Fibroblast of gingiva (primary cell): ENCODE measurements around the gene IFNG.
"Not testable (repeated sequence)": the region's sequence is repeated elsewhere in the genome, so short reads cannot be mapped to it uniquely, and the experiment has no call there.

ENCODE experiments used
- DNase-seq: peaks from one replicate; pipeline ENCODE4 v3.0.0-alpha.2; 2011; ENCODE audit warnings: low read depth

IFNG gene

DNA sequence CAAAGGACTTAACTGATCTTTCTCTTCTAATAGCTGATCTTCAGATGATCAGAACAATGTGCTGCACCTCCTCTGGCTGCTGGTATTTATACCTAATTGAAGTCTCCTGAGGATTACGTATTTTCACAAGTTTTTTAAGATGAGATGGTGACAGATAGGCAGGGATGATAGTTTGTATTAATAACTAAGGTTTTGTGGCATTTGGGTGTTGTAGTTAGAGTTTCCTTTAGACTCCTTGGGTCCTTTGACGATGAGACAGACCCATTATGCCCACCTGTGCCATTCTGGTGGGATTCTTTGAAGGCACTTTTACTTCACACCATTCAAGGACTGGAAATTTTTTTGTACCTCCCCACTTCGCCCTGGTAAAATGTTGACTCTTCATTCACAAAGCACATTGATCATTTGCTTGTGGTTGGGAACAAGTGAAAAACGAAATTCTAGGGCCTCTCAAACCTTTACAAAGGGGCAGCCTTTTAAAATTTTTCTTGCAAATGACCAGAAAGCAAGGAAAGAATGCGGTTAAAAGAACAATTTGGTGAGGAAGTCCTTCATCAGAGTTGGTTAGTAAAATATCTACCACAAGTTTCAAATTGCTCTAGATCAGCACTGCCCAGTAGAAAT, at the start of gene IFNG:
TSS of gene IFNG (minus strand) at position 60 of the 624 bp plus-strand sequence. CDS start 125 bp downstream, outside the sequence.
- no peak for DNase-seq

DNA sequence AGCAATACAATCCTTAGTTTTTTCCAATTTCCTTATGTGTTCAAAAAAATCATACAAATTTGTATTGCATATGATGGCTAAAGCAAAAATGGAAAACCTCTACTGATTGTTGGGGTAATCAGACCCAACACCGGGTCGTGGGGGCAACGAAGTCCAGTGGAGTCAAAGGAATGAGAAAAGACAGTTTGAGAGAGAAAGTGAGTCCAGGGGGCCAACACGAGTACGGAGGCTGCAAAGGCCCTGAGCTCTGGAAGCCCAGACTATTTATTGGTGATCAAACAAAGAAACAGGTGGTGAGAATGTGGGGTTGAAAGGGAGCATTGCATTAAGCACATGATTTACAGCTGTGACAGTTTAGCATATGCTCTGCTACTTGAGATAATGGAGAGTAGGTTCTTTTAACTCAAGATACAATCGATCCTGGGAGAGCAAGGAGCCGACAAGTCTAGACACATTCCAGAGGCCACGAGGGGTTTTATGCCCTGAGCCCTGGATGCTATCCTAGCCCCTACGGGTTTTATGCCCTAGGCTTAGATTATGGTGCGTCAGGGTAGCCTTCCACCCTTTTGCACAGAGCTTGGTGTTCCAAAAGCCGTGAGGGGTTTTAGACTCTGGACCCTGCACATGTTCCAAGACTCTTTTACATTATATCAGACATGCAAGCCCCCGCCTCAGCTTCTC, 49.6 kb upstream of the IFNG start:
- DNase-seq, result not testable (repeated sequence)

DNA sequence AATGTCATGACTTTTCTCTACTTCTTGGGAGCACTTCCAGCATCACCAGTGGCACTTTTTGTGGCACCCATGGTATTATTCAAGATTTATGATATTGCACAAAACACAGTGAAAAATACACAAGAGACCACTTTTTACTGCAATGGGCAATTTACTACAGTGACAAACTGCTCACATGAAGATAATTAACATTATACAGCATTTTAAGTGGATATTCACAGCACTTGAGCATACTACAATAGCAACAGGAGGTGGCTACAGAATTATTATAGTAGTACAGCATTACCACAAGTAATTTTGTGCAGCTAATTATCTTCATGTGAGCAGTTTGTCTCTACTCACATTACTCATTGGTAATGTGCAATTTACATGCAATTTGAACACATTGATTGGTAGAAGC, 47.7 kb upstream of the IFNG start:
- no peak for DNase-seq

GRCh38 chr12:68206446-68206845, 46.9 kb upstream of the IFNG start:
- no peak for DNase-seq

GRCh38 chr12:68203460-68203875, 43.9 kb upstream of the IFNG start:
- DNase-seq, result no peak

DNA sequence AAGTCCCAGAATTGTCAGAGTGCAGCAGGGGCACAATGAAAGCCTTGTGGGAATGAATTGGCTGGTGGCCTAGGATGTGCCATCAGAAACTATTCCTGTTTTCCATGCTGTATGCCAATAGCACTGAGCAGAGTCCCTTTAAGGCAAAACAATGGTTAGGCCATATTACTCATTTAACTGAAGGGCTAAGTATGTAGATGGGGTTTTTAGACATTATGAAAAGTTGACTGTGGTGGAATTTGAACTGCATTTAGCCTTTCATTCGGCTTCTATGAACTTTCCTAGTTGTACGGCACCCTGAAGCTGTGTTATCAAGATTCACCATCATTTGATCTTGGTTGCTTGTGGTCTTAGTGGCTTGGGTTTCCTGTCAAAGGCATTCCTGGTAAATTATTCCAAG, 41.3 kb upstream of the IFNG start:
- no peak for DNase-seq

- no peak for DNase-seq
These were observed 39.6 kb upstream of the IFNG start for GRCh38 chr12:68199127-68199526.

DNA sequence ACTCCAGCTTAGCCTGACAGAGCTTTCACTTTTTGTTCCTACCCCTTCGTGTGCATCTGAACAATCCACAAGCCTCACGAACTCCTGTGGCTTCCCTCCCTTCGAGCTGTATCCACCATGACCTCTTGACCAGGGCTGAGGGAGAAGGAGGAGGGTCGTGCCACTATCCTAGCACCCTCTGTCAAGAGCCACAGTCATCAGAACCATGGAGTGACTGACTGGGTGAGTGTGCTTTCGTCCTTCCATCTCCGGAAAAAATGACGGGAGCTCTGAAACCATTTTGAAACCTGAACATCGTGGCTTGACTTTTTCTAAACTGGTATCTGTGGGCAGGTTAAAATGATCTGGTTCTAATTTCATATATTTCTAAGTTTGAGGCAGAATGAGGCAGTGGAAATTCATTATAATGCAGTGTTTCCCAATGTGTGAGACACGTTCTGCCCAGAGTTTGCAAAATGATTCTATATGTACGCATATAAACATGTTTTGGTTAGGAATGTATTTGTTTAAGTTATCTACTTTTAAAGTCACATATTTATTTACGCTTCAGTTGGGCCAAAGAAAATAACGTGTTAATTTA, 39.1 kb upstream of the IFNG start:
- no peak for DNase-seq

- DNase-seq, result no peak
These were observed 30.8 kb upstream of the IFNG start for GRCh38 chr12:68190301-68190700.

- no peak for DNase-seq
These were observed 30.3 kb upstream of the IFNG start for GRCh38 chr12:68189821-68190242.

GRCh38 chr12:68185598-68185997, 26.1 kb upstream of the IFNG start:
- DNase-seq, result no peak

DNA sequence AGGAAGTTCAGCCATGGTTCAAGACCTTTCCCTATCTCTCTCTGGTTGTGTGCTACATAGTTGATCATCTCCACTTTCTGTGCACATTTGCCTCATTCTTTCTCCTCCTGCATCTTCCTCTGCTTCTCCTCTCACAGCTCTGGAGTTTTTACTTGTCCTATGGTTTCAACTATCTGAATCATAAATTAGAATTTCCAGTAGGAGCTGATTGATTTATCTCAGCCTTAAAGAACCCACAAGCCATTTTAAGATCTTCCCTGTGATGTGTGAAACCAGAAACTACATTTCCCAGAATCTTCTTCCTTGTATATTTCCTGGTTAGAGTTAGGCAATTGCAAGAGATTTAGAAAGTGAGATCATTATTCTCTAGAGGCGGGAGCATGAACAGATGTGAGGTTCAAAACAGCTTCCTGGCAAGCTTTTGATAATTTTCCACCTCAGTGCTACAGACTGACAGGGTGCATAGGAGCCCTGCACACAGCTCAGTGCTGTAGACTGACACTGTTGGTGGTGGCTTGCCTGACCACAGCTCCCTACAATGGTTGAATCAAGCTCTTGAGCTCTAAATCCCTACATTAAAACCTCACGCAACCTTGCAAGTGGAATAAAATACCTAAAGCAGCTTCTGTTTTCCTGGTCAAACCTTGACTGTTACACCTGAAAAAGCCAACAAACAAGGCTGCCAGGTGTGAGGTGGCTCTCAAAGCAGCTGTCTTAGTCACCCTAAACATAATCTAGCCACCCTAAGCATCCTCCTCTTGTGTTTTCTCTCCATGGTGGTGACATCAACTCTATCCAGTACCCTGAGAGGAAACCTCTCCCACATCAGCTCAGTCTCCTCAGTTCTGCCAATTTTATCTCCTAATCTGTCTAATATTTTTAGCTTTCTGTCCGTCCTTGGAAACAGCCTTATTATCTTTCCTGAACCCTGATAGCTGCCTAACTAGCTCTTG, 21.5 kb upstream of the IFNG start:
- DNase-seq, result no peak

DNA sequence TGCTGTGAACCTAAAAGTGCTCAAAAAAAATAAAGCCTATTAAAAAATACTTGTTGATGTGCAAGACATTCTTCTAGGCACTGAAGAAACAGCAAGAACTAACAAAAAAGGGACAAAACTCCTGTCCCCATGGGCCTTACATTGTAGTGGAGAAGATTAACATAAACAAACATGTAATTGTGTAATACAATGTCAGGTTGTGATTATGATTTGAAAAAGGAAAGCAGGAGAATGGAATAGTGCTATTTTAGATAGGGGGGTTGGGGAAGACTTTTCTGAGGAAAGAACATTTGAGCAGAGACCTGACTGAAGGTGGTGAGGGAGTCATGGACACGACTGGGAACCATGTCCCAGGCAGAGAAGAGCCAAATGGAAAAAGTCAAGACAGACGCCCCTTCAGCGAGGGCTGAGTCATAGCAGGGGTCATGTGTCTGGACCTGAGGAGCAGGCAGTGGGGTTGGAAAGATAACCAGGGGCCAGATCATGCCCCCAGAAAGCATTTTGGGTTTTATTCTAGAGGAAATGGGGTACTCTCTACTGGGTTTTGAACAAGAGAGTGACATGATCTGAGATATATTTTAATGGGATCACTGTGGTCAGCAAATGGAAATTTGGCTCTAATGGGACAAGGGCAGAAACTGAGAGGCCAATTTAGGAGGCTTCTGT, 19.4 kb upstream of the IFNG start:
- no peak for DNase-seq

GRCh38 chr12:68178184-68178583, 18.6 kb upstream of the IFNG start:
- DNase-seq, result no peak

DNA sequence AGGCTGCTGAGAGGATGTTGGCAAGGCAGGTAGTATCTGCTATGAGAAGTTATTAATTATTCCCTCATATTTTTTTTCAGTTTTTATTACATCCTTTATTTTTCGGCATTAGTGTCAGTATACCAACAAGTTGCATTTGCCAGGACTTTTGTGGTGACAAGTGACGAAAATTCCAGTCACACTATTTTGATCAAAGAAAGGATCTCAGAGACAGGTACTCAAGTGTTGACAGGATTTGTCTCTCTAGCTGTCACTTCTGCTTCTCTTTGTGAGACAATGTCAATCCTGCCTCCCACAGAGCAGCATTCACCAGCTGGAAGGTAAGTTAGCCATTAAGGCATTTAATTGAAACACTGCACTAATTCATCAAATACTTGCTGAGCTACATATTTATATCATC, 18.0 kb upstream of the IFNG start:
- DNase-seq, result no peak

- DNase-seq, result no peak
These were observed 16.7 kb upstream of the IFNG start for GRCh38 chr12:68176257-68176656.

DNA sequence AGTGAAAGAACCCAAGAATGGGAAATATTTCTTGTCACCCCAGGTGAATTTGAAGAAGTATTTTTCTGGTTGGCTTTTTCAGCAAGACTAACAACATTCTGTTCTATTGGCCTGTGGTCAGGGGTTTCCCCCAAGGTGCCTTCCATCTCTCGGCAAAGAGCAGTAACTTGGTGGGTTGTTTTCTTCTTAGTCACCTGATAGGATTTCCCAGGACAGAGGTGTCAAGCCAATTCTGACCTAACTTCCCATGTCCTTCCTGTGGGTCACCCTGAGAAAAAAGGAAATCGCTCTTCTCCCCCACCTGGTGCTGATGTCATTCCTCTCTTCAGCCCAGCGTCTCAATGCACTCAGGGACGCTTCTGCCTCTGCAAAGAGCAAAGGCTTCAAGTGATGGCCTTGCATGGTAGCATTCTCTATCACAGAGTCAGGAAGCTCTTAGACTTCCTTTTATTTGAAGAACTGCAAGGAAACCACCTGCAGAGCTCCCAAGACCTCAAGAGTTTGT, 16.1 kb upstream of the IFNG start:
- DNase-seq, result no peak

DNA sequence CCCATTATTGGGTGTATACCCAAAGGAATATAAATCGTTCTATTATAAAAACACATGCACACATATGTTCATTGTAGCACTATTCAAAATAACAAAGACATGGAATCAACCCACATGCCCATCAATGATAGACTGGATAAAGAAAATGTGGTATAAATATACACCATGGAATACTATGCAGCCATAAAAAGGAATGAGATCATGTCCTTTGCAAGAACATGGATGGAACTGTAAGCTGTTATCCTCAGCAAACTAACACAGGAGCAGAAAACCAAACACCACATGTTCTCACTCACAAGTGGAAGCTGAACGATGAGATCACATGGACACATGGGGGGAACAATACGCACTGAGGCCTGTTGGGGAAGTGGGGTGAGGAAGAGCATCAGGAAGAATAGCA, 15.2 kb upstream of the IFNG start:
- DNase-seq, result not testable (repeated sequence)

GRCh38 chr12:68173792-68174191, 14.3 kb upstream of the IFNG start:
- no peak for DNase-seq

DNA sequence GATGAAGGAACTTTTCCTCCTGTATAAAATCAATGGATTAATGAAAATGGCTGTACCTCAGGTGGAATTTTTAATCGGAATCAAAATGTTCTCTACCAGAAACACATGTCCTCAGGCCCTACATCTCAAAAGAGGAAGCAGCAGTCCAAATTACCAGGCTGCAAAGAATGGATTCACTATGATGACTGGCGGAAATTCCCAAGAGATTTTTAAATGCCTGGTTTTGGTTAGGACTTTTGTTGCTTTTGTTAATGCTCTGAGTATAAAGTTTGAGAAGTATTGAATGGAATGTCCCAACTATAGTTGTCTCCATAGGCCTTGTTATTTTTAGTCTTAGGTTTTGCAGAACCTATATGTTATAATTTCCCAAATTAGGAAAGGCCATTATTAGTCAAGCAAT, 11.2 kb upstream of the IFNG start:
- DNase-seq, result no peak

GRCh38 chr12:68169213-68169889, 9.8 kb upstream of the IFNG start:
- no peak for DNase-seq
